NB4 (cell line): ENCODE results near the gene POM121L12.

Source experiments
- DNase-seq: peaks from one replicate; pipeline ENCODE4 v3.0.0; 2010; ENCODE audit warnings: low read depth
- H3K4me3 ChIP-seq: one replicate; pipeline ENCODE4 v1.5.1; 2011; ENCODE audit warnings: mild to moderate bottlenecking, low read depth, low read length, moderate library complexity
- CTCF ChIP-seq: IDR thresholded peaks from one replicate; pipeline ENCODE4 v1.5.1; 2012; ENCODE audit warnings: low read depth, low read length
- MYC ChIP-seq: IDR thresholded peaks from 2 replicates; pipeline ENCODE4 v1.6.1; 2011; ENCODE audit warnings: low read depth, low read length
- POLR2A ChIP-seq: IDR thresholded peaks from 2 replicates; pipeline ENCODE4 v1.6.1; 2011; ENCODE audit warnings: mild to moderate bottlenecking; ENCODE audit not compliant: insufficient read length; ENCODE audit errors: extremely low read depth
- TF ChIP-seq, protein P1 (sequence below): IDR thresholded peaks from 2 replicates; pipeline ENCODE4 v1.6.1; 2011; ENCODE audit warnings: low read depth, low read length

POM121L12 gene

DNA sequence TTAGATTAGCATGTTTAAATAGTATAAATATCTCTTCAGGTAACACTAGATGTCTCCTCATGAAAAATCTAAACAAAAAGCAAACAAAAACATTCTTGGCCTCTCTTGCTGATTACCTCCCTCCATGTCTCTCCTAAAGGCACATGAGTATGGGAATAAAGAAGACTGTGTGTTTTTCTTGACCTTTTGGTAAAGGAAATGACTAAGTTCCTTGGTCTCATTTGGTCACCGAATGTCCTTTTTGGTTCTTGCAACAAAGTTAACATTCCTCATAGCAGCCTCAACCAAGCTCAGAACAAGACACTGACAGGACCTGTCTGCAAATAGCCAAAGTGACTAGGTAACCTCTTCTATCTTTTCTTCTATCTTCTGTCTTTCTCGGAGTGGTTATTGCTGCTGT, 35.5 kb downstream of the POM121L12 start:
- H3K4me3 ChIP-seq: no peak overlapping the region
- TF ChIP-seq CTCF: no peak
- no peak for TF ChIP-seq POLR2A
- TF ChIP-seq, protein P1, sequence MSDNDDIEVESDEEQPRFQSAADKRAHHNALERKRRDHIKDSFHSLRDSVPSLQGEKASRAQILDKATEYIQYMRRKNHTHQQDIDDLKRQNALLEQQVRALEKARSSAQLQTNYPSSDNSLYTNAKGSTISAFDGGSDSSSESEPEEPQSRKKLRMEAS: no peak
- no peak for TF ChIP-seq MYC
- no peak for DNase-seq
